GM12878 (cell line): ENCODE measurements around the gene ORC1. TPM values are rescaled to one million over a fixed set of nuclear protein-coding genes. Genes with fewer than 3 reads are reported as not detected.
A peak's percentile ranks its signal among the peaks of the same experiment; 100 is the strongest.

ENCODE experiments used
- BCL11A ChIP-seq: IDR thresholded peaks from 2 replicates; pipeline ENCODE4 v1.6.1; 2011; ENCODE audit warnings: low read depth, low read length
- CEBPZ ChIP-seq: fragments of 150-350 bp; IDR thresholded peaks from 2 replicates; pipeline ENCODE4 v1.6.1; 2016; ENCODE audit warnings: low read depth, low read length
- CREM ChIP-seq: IDR thresholded peaks from 2 replicates; pipeline ENCODE4 v1.6.1; 2014; ENCODE audit warnings: antibody characterized with exemption, low read depth
- CTCF ChIP-seq, 3 experiments: IDR thresholded peaks in 2 of 3; conservative IDR thresholded peaks in 1 of 3; 2 replicates each; pipeline ENCODE4 v1.5.1; 2011; ENCODE audit warnings: low read depth in 3 of 3, low read length in 3 of 3, mild to moderate bottlenecking in 3 of 3, control low read depth in 2 of 3, moderate library complexity in 2 of 3, inconsistent platforms in 1 of 3, mixed read lengths in 1 of 3; ENCODE audit not compliant: control insufficient read depth in 2 of 3, insufficient read depth in 1 of 3; ENCODE audit errors: extremely low read depth in 1 of 3
- DPF2 ChIP-seq: fragments of 450-650 bp; IDR thresholded peaks from 2 replicates; pipeline ENCODE4 v1.6.1; 2017; ENCODE audit warnings: mild to moderate bottlenecking
- EP300 ChIP-seq, 2 experiments: fragments of 150-350 bp in 1 of 2; IDR thresholded peaks; 2 replicates each; pipeline ENCODE4 v1.6.1; 2011 to 2012; ENCODE audit warnings: low read depth in 2 of 2, low read length in 2 of 2, borderline replicate concordance in 1 of 2, improper control_type of control experiment in 1 of 2, inconsistent platforms in 1 of 2; ENCODE audit not compliant: control insufficient read depth in 1 of 2
- ESRRA ChIP-seq: IDR thresholded peaks from 2 replicates; pipeline ENCODE4 v1.6.1; 2012; ENCODE audit warnings: mild to moderate bottlenecking, low read length, improper control_type of control experiment
- FOS ChIP-seq: IDR thresholded peaks from 3 replicates; pipeline ENCODE4 v1.6.1; 2011; ENCODE audit warnings: borderline replicate concordance; ENCODE audit not compliant: insufficient read length; ENCODE audit errors: extremely low read depth
- GATAD2B ChIP-seq: fragments of 450-650 bp; conservative IDR thresholded peaks from 2 replicates; pipeline ENCODE4 v1.6.1; 2017; ENCODE audit warnings: low read depth, mild to moderate bottlenecking, moderate library complexity
- LARP7 ChIP-seq: fragments of 450-650 bp; IDR thresholded peaks from 2 replicates; pipeline ENCODE4 v1.6.1; 2017; ENCODE audit warnings: mild to moderate bottlenecking
- MLLT1 ChIP-seq: fragments of 450-650 bp; IDR thresholded peaks from 2 replicates; pipeline ENCODE4 v1.6.1; 2016; ENCODE audit warnings: mild to moderate bottlenecking
- PAX5 ChIP-seq: IDR thresholded peaks from 2 replicates; pipeline ENCODE4 v1.6.1; 2011; ENCODE audit warnings: low read depth, low read length, borderline replicate concordance
- PBX3 ChIP-seq: IDR thresholded peaks from 2 replicates; pipeline ENCODE4 v1.6.1; 2011; ENCODE audit warnings: mild to moderate bottlenecking, low read depth, low read length, moderate library complexity; ENCODE audit not compliant: insufficient replicate concordance
- RUNX3 ChIP-seq: IDR thresholded peaks from 2 replicates; pipeline ENCODE4 v1.6.1; 2012; ENCODE audit warnings: low read length, inconsistent platforms
- SIX5 ChIP-seq: IDR thresholded peaks from 2 replicates; pipeline ENCODE4 v1.6.1; 2011; ENCODE audit warnings: mild to moderate bottlenecking, low read depth, low read length, moderate library complexity; ENCODE audit not compliant: severe bottlenecking
- SMC3 ChIP-seq: IDR thresholded peaks from 2 replicates; pipeline ENCODE4 v1.6.1; 2011; ENCODE audit warnings: low read length, improper control_type of control experiment, borderline replicate concordance
- STAT1 ChIP-seq: fragments of 450-650 bp; conservative IDR thresholded peaks from 2 replicates; pipeline ENCODE4 v1.6.1; 2014; ENCODE audit warnings: antibody characterized with exemption, mild to moderate bottlenecking
- USF1 ChIP-seq: IDR thresholded peaks from 2 replicates; pipeline ENCODE4 v1.6.1; 2011; ENCODE audit warnings: borderline replicate concordance, low read depth, mild to moderate bottlenecking, moderate library complexity, mixed read lengths, low read length; ENCODE audit not compliant: insufficient read depth; ENCODE audit errors: extremely low read length
- USF2 ChIP-seq: IDR thresholded peaks from 2 replicates; pipeline ENCODE4 v1.6.1; 2011; ENCODE audit warnings: low read depth, low read length, improper control_type of control experiment, borderline replicate concordance
- ZNF24 ChIP-seq: fragments of 450-650 bp; IDR thresholded peaks from 2 replicates; pipeline ENCODE4 v1.6.1; 2017; ENCODE audit warnings: antibody characterized with exemption, mild to moderate bottlenecking
- polyA plus RNA-seq, 11 experiments: library from polyadenylated mRNA; depleted of rRNA in 4 of 11; unstranded in 6 of 11; stranded (reverse) in 5 of 11; fragments of >200 nt; fragmentation: Nextera tagmentation in 4 of 11; fragmentation: Illumina TruSeq in 1 of 11; extraction: Ambion mirVana in 4 of 11; extraction: Trizol in 1 of 11; gene quantifications; 1 replicate in 1 of 11; 2 replicates in 10 of 11; pipeline versions ENCODE4 v1.2.1 to v1.2.3, GENCODE V29; 2011 to 2016; ENCODE audit warnings: inconsistent platforms in 2 of 11, missing spikeins in 2 of 11, low read depth in 1 of 11
- total RNA-seq, 4 experiments: library from RNA; depleted of rRNA in 3 of 4; stranded (reverse); fragments of >200 nt in 3 of 4; fragmentation: Illumina TruSeq in 1 of 4; extraction: Trizol in 1 of 4; gene quantifications; 2 replicates each; pipeline versions ENCODE4 v1.2.1 to v1.2.3, GENCODE V29; 2013 to 2021

Gene ORC1
- total and polyA plus RNA-seq, 10 of the 15 experiments (the other 5 are each of a cell fraction or from before 2014, with no cell fraction given) = 7.7 to 34.6 (median 28.7) TPM

GRCh38 chr1:52403566-52404115 lies 582 bp downstream of the ORC1 start (continued):
- TF ChIP-seq PBX3 (peak; percentile 51), EP300 (IDR thresholded peaks at IDR 0.05; ENCODE audit: borderline replicate concordance in 1 of 2, control insufficient read depth in 1 of 2, low read depth in 2 of 2, low read length in 2 of 2) (no peak), STAT1 (no peak), GATAD2B (no peak), CEBPZ (no peak), LARP7 (0 out of 2 replicates have a peak, but pooled peaks have one; percentile 11), CREM (peak; percentile 65; the same call in 1 of the 2 replicates), DPF2 (no peak), MLLT1 (no peak), FOS (no peak), SMC3 (no peak), BCL11A (no peak), RUNX3 (no peak), USF1 (no peak), USF2 (no peak), SIX5 (no peak), ESRRA (no peak), ZNF24 (no peak), CTCF (IDR thresholded peaks at IDR 0.05 in 2 of 3, conservative IDR thresholded peaks at IDR 0.05 in 1 of 3; ENCODE audit: control insufficient read depth in 2 of 3, extremely low read depth in 1 of 3, insufficient read depth in 1 of 3, low read depth in 3 of 3, low read length in 3 of 3) (no peak), PAX5 (no peak)
